Suppressor macrophage (primary cell): ENCODE data around the gene TYSND1.
"Not testable (repeated sequence)": the region's sequence is repeated elsewhere in the genome, so short reads cannot be mapped to it uniquely, and the experiment has no call there.

ENCODE experiments used
- DNase-seq, 4 experiments: peaks; one replicate each; pipeline ENCODE4 v3.0.0-alpha.2; 2020 to 2022
- total RNA-seq, 17 experiments: gene quantifications; one replicate each; lab custom pipeline; 2026; ENCODE audit warnings: mixed read lengths in 6 of 17, inconsistent platforms in 3 of 17; lab: John Stamatoyannopoulos, UW

Gene TYSND1, protein sequence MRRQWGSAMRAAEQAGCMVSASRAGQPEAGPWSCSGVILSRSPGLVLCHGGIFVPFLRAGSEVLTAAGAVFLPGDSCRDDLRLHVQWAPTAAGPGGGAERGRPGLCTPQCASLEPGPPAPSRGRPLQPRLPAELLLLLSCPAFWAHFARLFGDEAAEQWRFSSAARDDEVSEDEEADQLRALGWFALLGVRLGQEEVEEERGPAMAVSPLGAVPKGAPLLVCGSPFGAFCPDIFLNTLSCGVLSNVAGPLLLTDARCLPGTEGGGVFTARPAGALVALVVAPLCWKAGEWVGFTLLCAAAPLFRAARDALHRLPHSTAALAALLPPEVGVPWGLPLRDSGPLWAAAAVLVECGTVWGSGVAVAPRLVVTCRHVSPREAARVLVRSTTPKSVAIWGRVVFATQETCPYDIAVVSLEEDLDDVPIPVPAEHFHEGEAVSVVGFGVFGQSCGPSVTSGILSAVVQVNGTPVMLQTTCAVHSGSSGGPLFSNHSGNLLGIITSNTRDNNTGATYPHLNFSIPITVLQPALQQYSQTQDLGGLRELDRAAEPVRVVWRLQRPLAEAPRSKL
- total RNA-seq, result 3.2 to 17.6 (median 9.1) reads per million in 17 experiments

DNA sequence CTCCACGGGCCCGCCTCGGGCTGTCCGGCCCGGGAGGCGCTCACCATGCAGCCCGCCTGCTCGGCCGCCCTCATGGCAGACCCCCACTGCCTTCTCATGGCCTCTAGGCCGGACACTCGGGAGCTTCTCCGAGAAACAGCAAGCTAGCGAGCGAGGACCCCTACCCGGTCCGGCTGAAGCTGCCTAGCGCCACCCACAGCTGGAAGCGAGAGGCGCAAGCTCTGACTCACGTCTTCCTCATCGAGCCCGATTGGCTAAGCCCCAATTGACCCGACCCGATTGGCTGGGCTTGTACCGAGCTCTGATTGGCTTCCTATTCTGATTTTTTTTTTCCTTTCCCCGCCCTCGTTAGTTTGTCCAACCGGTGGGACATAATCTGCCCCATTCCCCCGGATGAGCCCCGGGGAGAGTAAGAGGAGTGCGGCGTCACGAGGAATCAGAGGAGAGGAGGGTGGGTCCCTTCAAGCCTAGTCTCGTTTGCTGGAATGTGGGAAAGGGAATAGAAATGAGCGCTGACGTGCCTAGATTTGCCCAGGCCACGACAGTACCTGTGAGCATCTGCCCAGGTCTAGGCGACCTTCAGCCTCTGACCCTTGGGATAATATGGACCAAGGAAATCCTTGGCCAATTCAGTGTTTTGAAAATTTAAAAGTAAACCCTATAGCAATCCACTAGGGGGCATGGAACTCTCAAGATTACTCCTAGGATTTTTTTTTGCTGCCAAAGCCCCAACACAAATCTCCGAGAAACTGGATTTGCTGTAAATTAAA, at the start of gene TYSND1:
TYSND1 (minus strand) TSS at position 212 of the 770 bp plus-strand sequence; CDS start at position 98, 114 bp downstream.
- peak; percentile 95 to 98 (median 96) for DNase-seq

DNA sequence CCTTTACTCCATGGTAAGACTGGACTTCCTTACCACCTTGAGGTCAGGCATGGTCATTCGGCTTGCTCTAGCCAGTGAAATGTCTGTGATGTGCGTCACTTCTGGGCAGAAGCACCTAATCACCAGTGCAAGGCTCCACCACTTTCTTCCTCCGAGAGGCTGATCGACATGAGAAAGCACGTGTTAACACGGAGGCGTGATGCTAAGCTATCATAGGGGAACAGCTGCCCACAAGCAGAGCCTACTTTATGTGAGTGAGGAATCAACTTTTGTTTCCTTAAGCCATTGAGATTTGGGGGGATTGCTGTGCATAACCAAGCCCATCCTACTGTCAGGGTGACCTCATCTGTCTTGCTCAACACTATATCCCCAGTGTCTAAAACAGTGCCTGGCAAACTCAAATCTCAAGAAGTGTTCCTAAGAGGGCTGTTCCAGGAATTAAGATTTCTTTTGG, 46.9 kb upstream of the TYSND1 start:
- DNase-seq, result no peak

DNA sequence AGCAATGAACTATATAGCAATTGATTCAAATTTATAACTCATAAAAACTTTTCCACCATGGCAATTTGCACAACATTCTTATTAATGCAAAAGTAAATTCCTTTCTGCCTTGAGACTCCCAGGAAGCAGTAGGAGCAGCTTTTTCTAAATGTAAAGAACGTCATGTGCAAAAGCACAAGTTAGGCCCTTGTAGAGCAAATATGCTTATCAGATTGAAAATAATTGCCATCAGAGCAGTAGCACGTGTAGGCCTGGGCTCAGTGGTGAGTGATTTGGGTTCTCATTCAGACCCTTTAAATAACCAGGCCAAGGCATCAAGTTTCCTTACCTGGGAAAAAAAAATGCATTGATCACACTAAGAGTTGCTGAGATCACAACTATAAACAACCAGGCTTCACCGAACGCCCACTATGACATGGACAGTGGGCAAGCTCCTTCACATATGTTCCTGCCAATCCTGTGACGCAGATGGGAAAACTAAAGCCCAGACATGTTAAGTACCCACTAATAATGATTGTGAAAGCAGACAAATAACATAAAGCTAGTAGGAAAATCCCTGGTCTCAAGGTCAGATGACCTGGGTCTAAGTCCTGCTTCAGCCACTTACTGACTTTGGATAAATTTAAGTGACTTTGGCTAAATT, 45.9 kb upstream of the TYSND1 start:
- no peak for DNase-seq

DNA sequence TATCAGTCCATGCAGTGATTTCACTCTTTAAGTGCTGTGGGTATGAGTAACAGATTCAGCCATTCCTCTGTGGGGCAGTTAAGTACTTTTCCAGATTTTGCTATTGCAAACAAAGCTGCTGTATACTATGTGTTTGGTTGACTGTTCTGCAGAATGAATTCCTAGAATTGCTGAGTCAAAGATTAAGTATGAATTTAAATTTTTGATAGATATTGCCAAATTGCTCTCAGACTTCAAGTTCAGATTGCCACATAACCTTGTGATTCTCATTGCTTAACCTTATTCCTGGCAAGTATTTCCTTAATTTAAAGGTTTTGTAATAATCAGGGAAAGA, 45.4 kb upstream of the TYSND1 start:
- peak in 3 of 4 experiments; percentile 16 to 82 (median 76) for DNase-seq

DNA sequence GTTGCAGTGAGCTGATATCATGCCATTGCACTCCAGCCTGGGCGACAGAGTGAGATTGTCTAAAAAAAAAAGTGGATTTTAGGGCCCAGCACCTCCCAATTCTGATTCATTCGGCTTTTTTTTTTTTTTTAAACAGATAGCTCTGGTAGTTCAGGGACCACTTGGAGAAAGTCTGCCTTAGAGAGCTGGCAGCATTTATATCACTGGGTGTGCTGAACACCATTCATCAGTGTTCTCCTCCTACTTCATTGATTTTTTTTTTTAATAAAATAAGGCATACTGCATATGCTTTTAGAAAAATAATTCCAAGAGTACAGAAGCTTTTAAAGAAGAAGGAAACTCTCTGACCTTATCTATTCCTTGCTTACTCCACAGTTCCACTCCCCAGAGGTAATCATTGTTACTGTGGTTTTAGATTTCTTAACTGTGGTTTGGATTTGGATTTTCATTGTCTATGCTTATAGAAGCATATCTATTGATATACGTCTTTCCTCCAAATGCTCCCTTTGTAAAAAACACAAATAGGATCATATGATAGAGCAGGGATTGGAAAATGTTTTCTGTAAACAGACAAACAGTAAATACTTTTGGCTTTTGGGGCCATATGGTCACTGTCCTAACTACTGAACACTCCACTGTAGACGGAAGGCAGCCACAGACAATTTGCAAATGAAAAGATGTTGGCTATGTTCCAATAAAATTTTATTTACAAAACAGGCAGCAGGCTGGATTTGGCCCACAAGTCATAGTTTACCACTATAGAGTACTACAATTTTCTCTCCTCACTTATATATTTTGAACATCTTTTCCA, 44.9 kb upstream of the TYSND1 start:
- no peak for DNase-seq

DNA sequence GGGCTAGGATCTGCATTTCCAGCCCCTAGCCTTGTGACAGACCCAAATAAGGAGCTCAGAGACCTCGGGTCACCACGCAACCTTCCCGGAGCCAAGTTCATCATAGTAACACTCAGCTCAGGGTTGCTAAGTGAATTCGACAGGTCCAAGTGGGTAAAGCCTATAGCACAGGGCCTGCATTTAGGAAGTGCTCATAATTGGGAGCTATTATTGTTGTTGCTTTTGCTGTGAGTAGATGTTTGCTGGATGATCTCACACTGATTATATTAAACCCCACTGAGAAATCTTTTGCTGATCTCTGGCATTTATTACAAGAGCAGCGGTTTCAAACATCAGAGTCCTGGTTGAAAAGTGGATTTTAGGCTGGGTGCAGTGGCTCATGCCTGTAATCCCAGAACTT, 44.1 kb upstream of the TYSND1 start:
- DNase-seq, result no peak

DNA sequence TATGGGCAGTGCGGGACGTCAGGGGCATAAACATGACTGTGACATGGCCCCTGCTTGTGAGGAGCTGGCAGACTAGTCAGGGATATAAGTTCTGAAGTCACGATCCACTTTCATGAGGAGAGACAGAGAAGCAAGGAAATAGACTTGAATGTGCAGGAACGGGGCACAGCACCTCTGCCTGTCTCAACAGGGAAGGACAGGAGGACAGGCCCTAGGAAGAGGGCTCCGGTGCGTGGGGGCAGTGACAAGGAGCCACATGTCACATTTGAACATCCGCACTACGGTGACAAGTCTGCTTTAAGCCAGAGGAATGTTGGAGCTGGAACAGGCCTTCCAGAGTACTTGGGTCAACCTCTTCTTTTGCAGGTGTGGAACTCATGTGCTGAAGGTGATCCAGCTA, 43.6 kb upstream of the TYSND1 start:
- no peak for DNase-seq

DNA sequence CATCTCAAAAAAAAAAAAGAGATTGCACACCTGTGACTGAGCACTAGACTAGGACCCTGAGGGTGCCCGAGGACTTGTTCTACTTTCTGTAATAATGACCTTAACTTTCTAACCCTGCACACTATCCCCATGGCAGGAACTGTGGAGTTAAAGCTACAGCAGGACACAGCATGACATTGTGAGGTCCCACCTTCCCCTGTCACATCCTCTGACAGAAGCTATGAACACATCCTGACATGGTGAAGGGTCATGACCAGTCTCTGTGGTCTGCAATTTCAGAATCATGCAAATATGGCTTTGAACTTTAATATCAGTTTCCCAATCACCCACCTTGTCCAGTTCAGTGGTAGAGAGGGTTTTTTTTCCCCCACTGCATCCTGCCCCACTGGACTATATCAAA, 42.3 kb upstream of the TYSND1 start:
- peak in 1 of 4 experiments; percentile 41 for DNase-seq

DNA sequence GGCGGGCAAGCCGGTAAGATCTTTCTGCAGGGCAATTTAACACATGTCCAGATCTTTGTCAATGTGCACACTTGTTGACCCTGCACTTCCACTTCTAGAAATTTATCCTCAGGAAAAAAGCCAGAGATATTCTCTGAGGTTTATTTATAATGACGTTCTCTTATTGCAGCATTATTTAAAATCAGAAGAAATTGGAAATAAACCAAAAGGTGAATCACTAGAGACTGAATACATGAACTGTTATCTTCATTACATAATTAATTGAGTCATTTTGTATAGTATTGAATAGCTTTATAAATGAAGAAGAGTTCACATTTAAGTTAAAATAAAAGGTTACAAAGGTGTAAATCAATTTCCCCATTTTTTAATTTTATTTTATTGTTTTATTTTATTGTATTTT, 40.1 kb upstream of the TYSND1 start:
- no peak for DNase-seq

DNA sequence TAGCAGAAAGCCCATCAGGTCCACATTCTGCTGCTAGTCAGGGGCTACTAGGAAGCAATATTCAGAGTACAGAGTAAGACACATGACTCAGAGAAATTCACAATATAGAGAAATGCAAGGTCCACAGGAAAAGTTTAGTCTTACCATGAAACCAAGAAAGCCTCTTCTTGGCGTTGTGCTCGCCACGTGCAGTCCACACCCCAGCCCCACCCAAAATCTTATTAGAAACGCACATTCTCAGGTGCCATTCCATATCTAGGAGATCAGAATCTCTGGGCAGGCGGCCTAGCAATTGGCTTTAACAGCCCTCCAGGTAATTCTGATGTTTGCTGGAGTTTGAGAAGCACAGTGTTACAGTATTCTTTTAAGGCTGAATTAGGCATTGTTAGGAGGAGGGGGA, 39.6 kb upstream of the TYSND1 start:
- no peak for DNase-seq

DNA sequence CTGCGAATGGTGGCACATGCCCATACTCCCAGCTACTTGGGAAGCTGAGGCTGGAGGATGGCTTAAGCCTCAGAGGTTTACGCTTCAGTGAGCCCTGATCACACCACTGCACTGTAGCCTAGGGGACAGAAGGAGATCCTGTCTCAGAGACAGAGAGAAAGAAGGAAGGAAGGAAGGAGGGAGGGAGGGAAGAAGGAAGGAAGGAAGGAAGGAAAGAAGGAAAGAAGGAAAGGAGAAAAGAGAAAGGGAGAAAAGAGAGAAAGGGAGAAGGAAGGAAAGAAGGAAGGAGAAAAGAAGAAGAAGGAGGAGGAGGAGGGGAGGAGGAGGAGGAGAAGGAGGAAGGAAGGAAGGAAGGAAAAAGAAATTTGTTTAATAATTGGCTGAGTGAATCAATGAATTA, 36.8 kb upstream of the TYSND1 start:
- DNase-seq, result no peak

DNA sequence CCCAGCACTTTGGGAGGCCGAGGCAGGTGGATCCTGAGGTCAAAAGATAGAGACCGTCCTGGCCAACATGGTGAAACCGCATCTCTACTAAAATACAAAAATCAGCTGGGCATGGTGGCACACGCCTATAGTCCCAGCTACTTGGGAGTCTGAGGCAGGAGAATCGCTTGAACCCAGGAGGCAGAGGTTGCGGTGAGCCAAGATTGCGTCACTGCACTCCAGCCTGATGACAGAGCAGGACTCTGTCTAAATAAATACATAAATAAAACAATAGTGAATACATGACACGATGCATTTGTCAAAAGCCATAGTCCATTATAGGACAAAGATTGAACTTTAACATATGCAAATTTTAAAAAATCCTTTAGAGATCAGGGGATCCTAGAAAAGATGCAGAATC, 32.7 kb upstream of the TYSND1 start:
- DNase-seq, result not testable (repeated sequence)

DNA sequence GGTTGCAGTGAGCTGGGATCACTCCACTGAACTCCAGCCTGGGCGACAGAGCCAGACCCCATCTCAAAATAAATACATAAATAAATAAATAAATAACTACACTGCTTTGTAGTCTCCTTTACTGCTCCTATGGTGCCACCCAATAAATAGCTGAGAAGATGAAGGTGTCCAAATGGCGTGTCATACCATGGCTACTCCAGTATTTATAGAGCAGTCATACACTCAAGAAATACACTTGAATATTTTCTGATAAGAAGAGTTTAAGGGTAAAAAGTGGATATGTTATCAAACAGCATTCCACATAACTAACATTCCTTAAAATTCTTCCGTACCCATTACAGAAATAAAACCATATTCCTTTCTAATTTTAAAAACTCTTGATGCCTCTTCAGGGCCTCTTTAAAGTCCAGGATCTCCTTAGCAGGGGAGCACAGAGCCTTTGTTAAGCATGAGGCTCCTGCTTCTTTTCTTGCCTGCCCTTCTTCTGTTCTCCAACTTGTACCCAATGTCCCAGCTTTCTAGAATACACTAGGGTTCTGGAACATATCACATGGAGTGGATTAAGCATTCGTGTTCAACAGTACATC, 31.7 kb upstream of the TYSND1 start:
- DNase-seq, result no peak

DNA sequence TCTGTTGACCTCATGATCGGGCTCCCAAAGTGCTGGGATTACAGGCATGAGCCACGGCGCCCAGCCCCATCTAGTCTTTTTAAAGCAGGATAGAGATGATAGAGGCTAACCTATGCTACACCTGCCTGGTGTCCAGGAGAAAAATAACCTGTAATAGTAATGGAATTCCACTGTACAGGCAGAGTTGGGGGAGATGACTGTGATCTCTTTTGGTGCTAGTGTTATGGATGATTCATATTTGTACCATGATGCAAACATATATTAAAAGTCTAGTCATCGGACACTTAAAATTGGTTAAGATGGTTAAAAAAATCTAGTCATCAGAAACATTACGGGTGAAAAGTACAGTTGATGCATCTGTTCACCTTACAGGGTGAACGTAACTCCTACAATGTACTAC, 29.9 kb upstream of the TYSND1 start:
- DNase-seq, result no peak

DNA sequence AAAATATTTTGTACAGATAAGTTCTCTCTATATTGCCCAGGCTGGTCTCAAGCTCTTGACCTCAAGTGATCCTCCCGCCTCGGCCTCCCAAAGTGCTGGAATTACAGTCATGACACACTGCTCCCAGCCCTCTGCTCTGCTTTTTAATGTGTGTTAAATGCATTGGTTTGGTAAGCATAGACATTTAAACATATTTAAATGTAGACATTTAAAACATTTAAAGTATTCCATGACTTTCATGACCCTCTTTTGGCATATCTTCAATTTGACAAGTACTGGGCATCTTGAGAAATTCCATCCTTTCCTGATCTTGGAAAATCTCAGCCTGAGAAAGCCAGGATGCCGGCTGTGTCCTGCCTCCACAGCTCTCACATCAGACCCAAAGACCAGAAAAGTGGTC, 29.0 kb upstream of the TYSND1 start:
- no peak for DNase-seq

DNA sequence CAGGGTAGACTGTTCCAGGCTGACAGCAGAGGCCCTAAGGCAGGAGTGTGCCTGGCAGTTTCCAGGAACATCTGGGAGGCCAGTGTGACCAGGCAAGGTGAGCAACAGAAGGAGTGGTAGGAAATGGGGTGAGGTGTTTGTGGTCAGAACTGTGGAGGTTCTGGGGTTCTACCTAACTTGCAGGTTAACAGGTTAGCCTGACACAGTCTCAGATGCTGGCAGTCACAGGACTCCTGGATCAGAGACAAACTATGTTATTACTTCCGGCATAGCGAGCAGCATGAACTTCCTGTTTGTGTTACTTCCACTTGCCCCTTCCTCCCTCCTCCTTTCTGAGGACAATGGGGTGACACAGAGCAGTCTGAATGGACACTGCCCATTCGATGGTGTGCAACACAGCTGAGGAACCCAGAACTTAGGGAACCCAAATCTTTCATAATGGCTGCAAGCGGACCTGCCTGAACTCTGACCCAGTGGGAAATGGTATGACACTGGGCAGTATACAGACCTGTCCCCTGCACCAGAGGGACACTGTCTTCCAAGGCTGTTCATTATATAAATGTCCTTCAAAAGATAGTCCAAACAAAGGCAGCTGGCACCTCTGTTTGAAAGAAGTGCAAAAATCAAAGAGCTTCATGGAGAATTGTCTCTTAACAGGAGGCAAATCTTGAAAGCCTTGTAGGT, 27.7 kb upstream of the TYSND1 start:
- DNase-seq, result peak; percentile 53 to 81 (median 66)

DNA sequence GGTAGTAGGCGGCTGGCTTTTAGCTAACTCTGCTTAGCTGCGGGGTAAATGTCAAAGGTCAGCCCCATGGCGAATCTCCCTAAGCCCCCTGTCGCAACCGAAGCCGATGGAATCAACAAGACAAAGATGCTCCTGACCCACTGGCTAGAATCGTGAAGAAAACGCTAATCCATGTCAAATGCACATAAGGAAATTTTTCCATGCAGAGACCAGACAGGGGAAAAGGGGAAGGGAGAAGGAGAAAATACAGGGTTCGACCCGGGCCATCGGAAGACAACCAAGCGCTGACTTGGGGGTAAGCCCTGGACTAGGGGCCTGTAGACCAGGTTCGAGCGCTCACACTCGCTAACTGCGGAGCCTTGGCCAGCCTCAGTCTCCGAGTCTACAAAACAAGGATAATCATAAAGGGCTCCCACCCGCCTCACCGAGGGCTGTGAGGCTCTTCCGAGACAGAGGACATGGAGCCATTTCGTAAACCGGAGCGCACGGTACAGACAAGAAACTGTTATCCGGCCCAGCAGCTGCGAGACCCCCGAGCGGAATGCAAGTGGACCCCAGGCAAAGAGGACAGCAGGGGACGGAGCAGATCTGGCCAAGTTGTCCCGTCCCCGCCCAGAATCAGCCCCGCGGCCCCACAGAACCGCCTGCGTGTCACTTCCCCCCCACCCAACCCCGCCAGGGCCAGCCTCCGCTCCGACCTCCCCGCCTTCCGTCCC, 23.3 kb upstream of the TYSND1 start:
- DNase-seq, result peak; percentile 39 to 58 (median 48)

DNA sequence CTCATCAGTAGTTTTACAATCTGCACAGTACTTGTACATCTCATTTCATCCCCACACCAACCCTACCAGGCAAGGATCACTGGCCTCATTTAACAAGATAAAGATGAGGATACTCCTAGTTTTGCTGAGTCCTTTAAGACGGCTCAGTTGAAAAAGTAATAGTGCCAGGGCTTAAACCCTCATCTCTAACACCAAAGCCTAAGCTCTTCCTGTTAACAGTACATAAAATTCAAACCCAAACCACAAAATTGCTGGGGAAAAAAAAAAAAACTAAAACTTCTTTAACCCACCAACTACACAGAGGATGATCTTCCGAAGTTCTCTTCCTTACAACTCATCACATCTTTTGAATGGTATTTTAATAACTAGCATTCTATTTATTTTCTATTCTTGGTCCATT, 22.5 kb upstream of the TYSND1 start:
- no peak for DNase-seq

DNA sequence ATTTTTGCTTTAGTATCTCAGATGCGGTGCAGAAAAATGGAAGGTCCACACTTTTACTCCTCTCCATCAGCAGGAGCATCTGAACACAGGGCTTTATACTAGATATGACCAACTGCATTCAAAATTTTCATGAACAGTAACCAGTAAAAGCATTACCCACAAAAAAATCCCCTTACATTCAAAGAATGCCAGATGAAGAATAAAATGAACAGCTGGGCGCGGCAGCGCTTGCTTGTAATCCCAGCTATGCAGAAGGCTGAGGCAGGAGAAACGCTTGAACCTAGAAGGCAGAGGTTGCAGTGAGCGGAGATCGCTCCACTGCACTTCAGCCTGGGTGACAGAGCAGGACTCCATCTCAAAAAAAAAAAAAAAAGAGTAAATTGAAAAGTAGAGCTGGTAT, 20.7 kb upstream of the TYSND1 start:
- no peak for DNase-seq

DNA sequence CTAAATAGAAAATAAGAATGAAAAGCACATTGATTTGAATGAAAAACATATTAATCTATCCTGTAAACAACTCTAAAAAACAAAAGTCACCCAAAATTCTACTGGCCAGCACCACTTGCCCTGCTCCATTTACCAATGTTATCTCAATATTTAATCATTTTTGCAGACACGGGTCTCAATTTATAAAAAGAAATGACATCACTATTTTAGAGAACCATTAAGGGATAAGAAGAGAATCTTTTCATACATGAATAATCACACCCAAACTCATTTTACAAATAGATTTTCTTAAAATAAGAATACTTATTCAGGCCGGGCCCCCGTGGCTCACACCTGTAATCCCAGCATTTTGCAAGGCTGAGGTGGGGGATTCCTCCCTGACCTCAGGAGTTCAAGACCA, 19.9 kb upstream of the TYSND1 start:
- no peak for DNase-seq
